Thyroid gland (tissue), 4 donors: Measurements from ENCODE around the gene TCF3.

Experiments
- CTCF ChIP-seq, 6 experiments: fragments of 200-600 bp in 3 of 6; fragments of 450-650 bp in 3 of 6; sonication (generic) in 3 of 6; IDR thresholded peaks; one replicate each; pipeline ENCODE4 v1.5.1; 2016 to 2019; ENCODE audit warnings: antibody characterized with exemption in 6 of 6, mild to moderate bottlenecking in 2 of 6, inconsistent platforms in 1 of 6, moderate library complexity in 1 of 6
- POLR2A ChIP-seq, 2 donors: fragments of 450-650 bp; IDR thresholded peaks; one replicate each; pipeline ENCODE4 v1.6.1; 2017; ENCODE audit warnings: antibody characterized with exemption in 2 of 2, mild to moderate bottlenecking in 2 of 2, moderate library complexity in 1 of 2

GRCh38 chr19:1616396-1616795, 36.0 kb downstream of the TCF3 start:
- no peak for TF ChIP-seq CTCF (IDR thresholded peaks at IDR 0.05)
- TF ChIP-seq POLR2A (IDR thresholded peaks at IDR 0.05) = no peak
